IMR-90 (cell line): Measurements from ENCODE around the gene PTGER2.
A peak's percentile ranks its signal among the peaks of the same experiment; 100 is the strongest.

Source experiments
- BHLHE40 ChIP-seq: fragments of 150-350 bp; IDR thresholded peaks from 2 replicates; pipeline ENCODE4 v1.6.1; 2016; ENCODE audit warnings: mild to moderate bottlenecking, low read depth, low read length
- CEBPB ChIP-seq: IDR thresholded peaks from 2 replicates; pipeline ENCODE4 v1.6.1; 2012; ENCODE audit warnings: low read depth, low read length, improper control_type of control experiment
- MAFK ChIP-seq: IDR thresholded peaks from 2 replicates; pipeline ENCODE4 v1.6.1; 2012; ENCODE audit warnings: low read depth, low read length, improper control_type of control experiment
- MAZ ChIP-seq: IDR thresholded peaks from 2 replicates; pipeline ENCODE4 v1.6.1; 2012; ENCODE audit warnings: low read depth, mild to moderate bottlenecking, low read length, improper control_type of control experiment, moderate library complexity, borderline replicate concordance
- NFE2L2 ChIP-seq: fragments of 150-350 bp; IDR thresholded peaks from 2 replicates; pipeline ENCODE4 v1.6.1; 2016; ENCODE audit warnings: low read depth, mild to moderate bottlenecking, low read length
- POLR2A ChIP-seq: IDR thresholded peaks from 2 replicates; pipeline ENCODE4 v1.6.1; 2012; ENCODE audit warnings: mild to moderate bottlenecking, low read depth, low read length
- RAD21 ChIP-seq: IDR thresholded peaks from 2 replicates; pipeline ENCODE4 v1.6.1; 2012; ENCODE audit warnings: low read length, improper control_type of control experiment
- RCOR1 ChIP-seq: IDR thresholded peaks from 2 replicates; pipeline ENCODE4 v1.6.1; 2012; ENCODE audit warnings: mild to moderate bottlenecking, low read length, improper control_type of control experiment; ENCODE audit not compliant: insufficient replicate concordance
- RFX5 ChIP-seq: IDR thresholded peaks from 2 replicates; pipeline ENCODE4 v1.8.0; 2012; ENCODE audit warnings: low read depth, mild to moderate bottlenecking, low read length, moderate library complexity
- TF ChIP-seq, protein P1 (sequence below): conservative IDR thresholded peaks from 2 replicates; pipeline ENCODE4 v1.5.1; 2012; ENCODE audit warnings: mild to moderate bottlenecking, low read depth, low read length, improper control_type of control experiment
- TF ChIP-seq, protein P2 (sequence below): fragments of 150-350 bp; IDR thresholded peaks from 2 replicates; pipeline ENCODE4 v1.6.1; 2016; ENCODE audit warnings: low read depth, mild to moderate bottlenecking, low read length, moderate library complexity, borderline replicate concordance
- TF ChIP-seq, protein P3 (sequence below): fragments of 150-350 bp; IDR thresholded peaks from 2 replicates; pipeline ENCODE4 v1.6.1; 2017; ENCODE audit warnings: mild to moderate bottlenecking, antibody characterized with exemption, low read length, low read depth

DNA sequence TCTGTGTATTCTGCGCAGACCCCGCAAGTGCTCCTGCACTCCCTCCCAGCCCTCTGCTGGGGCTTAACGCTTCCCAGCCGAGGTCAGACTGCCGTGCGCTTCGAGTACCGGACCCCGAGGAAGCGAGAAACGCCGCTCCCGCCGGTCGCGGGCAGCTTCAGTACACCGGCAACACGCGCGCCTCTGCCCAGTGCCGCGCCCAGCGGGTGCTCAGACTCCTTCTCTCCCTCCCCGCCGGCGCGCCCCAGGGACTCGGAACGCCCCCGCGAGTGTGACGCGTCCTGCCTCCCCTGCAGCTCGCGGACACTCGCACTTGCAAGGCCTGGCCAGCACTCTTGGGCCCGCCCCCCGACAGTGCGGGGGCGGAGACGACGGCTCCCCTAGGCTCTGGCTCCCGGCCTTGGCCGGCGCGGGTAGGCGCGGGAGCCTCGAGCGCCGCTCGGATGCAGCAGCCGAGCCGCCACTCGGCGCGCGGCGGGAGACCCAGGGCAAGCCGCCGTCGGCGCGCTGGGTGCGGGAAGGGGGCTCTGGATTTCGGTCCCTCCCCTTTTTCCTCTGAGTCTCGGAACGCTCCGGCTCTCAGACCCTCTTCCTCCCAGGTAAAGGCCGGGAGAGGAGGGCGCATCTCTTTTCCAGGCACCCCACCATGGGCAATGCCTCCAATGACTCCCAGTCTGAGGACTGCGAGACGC is at the start of gene PTGER2:
- TF ChIP-seq POLR2A (peak; percentile 80), MAFK (no peak), CEBPB (no peak), BHLHE40 (no peak), MAZ (peak; percentile 94; the same call in 1 of the 2 replicates), RFX5 (no peak), NFE2L2 (no peak), RCOR1 (no peak), RAD21 (no peak; the same call in 1 of the 2 replicates)
- TF ChIP-seq, protein P1, sequence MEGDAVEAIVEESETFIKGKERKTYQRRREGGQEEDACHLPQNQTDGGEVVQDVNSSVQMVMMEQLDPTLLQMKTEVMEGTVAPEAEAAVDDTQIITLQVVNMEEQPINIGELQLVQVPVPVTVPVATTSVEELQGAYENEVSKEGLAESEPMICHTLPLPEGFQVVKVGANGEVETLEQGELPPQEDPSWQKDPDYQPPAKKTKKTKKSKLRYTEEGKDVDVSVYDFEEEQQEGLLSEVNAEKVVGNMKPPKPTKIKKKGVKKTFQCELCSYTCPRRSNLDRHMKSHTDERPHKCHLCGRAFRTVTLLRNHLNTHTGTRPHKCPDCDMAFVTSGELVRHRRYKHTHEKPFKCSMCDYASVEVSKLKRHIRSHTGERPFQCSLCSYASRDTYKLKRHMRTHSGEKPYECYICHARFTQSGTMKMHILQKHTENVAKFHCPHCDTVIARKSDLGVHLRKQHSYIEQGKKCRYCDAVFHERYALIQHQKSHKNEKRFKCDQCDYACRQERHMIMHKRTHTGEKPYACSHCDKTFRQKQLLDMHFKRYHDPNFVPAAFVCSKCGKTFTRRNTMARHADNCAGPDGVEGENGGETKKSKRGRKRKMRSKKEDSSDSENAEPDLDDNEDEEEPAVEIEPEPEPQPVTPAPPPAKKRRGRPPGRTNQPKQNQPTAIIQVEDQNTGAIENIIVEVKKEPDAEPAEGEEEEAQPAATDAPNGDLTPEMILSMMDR, result no peak
- TF ChIP-seq, protein P2, sequence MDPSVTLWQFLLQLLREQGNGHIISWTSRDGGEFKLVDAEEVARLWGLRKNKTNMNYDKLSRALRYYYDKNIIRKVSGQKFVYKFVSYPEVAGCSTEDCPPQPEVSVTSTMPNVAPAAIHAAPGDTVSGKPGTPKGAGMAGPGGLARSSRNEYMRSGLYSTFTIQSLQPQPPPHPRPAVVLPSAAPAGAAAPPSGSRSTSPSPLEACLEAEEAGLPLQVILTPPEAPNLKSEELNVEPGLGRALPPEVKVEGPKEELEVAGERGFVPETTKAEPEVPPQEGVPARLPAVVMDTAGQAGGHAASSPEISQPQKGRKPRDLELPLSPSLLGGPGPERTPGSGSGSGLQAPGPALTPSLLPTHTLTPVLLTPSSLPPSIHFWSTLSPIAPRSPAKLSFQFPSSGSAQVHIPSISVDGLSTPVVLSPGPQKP, result no peak
- TF ChIP-seq, protein P3, sequence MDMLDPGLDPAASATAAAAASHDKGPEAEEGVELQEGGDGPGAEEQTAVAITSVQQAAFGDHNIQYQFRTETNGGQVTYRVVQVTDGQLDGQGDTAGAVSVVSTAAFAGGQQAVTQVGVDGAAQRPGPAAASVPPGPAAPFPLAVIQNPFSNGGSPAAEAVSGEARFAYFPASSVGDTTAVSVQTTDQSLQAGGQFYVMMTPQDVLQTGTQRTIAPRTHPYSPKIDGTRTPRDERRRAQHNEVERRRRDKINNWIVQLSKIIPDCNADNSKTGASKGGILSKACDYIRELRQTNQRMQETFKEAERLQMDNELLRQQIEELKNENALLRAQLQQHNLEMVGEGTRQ, result no peak; the same call in 1 of the 2 replicates
